GM20000 (cell line): ENCODE data around the gene PANK4.

Experiments
- DNase-seq: peaks from one replicate; pipeline ENCODE4 v3.0.0; 2012; ENCODE audit warnings: low spot score
- TF ChIP-seq, protein P1 (sequence below): IDR thresholded peaks from 2 replicates; pipeline ENCODE4 v1.5.1; 2012; ENCODE audit warnings: mild to moderate bottlenecking, control low read depth; ENCODE audit errors: extremely low read depth, missing control alignments

Gene PANK4

DNA sequence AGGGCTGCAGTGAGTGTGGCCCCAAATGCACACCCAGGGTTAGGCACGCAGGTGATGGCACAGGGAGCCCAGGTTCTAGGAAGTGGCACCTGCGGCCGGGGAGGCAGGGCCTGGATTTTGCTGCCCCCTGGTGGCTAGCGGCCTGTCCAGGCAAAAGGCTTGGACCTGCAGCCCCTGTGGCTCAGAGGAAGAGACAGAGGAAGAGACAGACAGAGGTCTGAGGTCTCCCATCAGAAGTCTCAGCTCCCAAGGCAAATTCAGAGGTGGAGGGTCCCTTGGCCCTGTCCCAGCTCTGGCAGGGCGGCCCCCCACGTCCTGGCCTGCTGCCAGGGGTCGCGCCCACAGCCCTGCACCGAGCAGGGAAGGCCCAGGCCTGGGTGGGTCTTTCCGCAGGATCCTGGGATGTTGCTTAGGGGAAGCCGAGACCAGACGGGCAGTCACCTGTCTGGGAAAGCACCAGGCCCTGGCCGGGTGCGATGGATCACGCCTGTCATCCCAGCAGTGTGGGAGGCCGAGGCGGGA, 21.7 kb upstream of the PANK4 start:
- TF ChIP-seq, protein P1, sequence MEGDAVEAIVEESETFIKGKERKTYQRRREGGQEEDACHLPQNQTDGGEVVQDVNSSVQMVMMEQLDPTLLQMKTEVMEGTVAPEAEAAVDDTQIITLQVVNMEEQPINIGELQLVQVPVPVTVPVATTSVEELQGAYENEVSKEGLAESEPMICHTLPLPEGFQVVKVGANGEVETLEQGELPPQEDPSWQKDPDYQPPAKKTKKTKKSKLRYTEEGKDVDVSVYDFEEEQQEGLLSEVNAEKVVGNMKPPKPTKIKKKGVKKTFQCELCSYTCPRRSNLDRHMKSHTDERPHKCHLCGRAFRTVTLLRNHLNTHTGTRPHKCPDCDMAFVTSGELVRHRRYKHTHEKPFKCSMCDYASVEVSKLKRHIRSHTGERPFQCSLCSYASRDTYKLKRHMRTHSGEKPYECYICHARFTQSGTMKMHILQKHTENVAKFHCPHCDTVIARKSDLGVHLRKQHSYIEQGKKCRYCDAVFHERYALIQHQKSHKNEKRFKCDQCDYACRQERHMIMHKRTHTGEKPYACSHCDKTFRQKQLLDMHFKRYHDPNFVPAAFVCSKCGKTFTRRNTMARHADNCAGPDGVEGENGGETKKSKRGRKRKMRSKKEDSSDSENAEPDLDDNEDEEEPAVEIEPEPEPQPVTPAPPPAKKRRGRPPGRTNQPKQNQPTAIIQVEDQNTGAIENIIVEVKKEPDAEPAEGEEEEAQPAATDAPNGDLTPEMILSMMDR, result peak; percentile 85
- peak; percentile 80 for DNase-seq

DNA sequence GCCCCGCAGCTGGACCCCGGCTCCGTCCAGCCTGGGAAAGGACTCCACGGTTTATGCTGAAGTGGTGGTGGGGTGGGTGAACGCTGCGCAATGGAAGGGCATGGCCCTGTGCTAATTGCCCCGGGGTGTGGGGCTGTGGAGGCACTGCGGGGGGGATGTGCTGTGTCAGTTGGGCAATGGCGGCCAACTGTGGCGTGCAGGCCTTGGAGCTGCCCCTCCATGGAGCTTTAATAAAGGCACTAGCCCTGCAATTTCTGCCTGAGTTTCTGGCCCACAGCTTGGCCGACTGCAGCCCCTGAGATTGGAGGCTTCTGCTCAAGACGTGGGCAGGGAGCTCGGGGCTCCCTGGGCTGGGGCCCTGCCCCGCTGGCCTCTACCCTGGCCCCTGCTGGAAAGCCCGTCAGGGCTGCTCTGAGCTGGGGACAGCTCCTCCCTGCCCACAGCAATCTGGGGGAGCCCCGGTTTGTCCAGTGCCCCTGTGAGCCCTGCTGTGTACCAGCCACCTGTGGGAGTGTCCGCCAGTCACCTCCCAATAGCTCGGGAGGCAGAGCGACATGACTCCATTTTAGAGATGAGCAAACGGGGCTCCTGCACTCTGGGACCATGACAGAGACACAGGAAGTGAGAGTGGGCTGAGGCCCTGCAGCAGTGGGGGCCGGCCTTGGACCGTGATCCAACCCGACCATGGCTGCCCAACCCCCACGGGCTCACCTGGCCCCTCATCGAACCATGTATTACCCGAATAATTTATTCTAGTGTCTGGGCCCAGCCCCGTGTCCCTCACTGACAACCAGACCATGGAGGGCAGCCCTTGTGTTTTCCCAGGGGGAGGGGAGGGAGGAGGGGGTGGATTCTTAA, 21.0 kb upstream of the PANK4 start:
- DNase-seq, result peak; percentile 80
- TF ChIP-seq, protein P1, result no peak

DNA sequence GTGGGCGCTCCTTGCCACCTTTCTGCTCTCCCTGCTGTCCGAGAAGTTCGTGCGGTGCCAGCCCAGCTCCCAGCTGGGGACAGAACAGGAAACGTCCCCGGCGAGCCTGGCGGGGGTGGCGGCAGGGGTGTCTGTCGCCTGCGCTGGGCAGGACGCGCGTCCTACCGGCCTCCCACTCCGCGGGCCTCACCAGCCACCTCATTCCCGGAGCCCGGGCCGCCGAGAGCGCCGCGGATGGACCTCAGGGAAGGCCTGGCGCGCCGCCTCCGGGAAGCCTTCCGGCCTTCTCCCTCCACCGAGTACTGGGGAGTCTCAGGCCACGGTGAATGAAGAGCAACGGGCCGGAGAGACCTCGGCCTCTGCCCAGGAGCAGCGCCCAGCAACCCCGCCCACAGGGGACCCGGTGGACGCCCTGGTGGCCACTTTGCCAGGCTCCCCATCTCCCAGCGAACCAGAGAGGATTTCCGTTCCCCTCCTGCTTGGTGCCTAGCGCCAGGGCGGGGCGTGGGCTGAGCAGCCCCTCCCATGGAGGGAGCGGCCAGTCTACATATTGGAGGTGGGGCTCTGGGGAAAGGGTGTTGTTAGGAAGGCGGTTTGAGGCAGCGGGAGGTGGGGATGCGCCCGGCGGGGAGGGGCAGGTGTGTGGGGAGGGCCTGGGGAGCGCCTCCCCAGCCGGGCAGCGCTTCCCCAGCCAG, 20.3 kb upstream of the PANK4 start:
- peak; percentile 92 for DNase-seq
- TF ChIP-seq, protein P1, result no peak

DNA sequence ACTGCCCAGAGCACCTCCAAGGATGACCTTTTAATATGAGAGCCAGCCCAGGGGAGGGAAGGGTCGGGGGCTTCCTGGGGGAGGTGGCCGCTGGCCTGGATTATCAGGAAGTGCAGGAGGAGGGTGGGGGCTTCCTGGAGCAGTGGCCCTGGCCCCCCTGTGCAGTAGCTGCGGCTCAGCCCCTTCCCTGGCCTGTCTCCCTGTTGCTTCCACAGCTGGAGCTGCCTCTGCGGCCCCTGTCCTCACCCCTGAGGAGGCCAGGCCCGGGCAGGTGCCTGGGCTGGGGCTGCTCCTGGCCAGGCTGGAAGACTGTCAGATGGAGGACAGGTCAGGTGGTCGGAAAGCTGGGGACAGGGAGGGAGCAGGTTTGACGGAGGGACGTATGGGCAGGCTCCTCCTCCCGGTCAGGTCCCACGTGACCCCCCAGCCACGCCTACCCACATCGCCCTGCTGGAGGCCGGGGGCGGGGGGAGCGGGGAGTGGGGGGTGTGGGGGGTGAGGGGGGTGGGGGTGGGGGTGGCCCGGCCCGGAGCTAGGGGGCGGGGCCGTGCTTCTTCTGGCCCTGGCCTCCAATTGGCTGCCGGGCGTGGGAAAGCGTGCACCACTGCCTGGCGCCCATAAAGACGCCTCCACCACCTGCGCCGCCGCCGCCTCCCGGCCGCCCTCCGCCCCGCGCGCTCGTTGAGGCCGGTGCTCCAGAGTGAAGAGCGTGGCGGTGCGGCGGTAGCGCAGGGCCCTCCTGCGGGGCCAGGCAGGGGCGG, 19.5 kb upstream of the PANK4 start:
- TF ChIP-seq, protein P1, result no peak
- DNase-seq, result peak; percentile 98

DNA sequence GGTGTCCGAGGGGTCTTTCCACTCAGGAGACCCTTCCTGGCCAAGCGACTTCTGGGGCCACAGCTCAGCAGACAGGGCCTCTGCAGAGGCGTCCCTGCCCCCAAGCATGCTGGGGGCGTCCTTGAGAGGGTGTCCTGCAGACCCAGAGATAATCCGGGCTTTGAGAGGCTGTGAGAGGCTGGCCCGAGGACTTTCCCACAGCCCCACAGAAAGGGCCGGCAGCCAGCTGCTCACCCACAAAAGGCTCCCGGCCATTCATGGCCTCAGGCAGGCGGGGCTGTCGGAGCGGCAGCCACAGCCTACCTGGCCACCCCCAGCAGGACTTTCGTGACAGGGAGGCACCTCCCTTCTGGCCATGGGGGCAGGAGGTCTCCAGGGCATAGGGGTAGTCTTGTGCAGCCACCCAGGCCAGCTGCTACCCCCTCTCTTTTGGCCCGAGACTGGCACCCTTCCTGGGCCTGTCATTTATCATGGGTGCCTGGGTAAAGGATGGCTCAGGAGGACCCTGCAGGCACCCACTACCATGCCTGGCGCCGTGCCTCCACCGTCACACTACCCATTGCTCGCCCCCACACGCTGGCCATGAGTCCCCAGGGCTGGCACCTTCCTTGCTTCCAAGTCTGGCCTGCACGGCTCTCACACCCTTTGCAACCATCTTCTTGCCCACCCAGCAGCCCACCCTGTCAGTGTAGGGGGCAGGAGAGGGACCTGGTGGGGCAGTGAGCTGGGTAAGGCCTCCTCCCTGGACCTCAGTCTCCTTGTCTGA, 18.7 kb upstream of the PANK4 start:
- TF ChIP-seq, protein P1, result no peak
- no peak for DNase-seq

DNA sequence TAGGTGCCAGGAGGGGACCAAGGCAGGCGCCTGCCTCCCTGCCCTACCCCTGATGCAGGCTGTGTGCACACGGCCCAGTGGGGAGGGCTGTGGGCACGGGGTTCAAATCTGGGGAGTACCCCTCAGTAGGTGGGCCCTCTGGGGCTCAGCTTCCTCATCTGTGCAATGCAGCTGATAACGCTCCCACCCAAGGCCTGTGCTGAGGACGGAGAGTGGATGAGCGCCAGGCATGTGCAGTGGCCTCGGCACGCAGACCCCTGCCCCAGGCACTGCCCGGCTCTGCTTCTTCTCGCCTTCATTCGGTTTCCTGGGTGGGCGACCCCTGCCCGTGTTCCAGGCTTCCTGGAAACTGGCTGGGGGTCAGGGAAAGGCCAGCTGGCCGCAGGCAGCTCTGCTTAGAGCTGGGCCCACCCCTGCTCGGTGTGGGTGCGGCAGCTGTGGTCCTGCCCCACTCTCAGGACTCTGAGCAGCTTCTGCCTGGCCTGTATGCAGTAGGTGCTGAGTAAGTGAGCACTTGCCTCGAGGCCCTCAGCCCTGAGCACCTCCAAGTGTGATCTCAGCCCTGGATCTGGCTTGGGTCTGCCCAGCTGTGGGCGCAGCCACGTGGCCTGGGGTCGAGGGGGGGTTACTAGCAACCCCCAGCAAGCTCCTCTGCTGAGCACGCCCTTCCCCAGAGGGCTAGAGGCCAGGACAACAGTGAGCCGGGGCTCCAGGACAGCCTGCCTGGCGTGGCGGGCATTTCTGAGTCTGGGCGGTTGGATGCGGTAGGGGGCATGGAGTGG, 17.9 kb upstream of the PANK4 start:
- no peak for DNase-seq
- TF ChIP-seq, protein P1, result no peak
